Psoas muscle (tissue), 8 donors: ENCODE measurements around the gene HTR4. TPM values are rescaled to one million over a fixed set of nuclear protein-coding genes. Genes with fewer than 3 reads are reported as not detected.
"Not testable (repeated sequence)": the region's sequence is repeated elsewhere in the genome, so short reads cannot be mapped to it uniquely, and the experiment has no call there.

Experiments
- ATAC-seq, 4 donors: fragments of 200-7000 bp; cut with Tn5 transposase; one replicate each; pipeline ENCODE4 v1.9.1; 2020; ENCODE audit warnings: moderate library complexity in 3 of 4, mild to moderate bottlenecking in 2 of 4
- DNase-seq, 2 donors: peaks; one replicate each; pipeline ENCODE4 v3.0.0-alpha.2; 2020
- H3K27ac ChIP-seq: fragments of 200-600 bp; one replicate; pipeline ENCODE4 v1.8.0; 2022
- H3K27me3 ChIP-seq, 3 donors: fragments of 200-600 bp in 1 of 3; one replicate each; pipeline versions ENCODE4 v1.6.1 to v1.8.0; 2013 to 2022; ENCODE audit warnings: low read length in 2 of 3, mild to moderate bottlenecking in 2 of 3, moderate library complexity in 1 of 3; ENCODE audit not compliant: insufficient read depth in 3 of 3
- H3K36me3 ChIP-seq, 2 donors: fragments of 200-600 bp in 1 of 2; one replicate each; pipeline versions ENCODE4 v1.6.1 to v1.8.0; 2013 to 2022; ENCODE audit warnings: low read depth in 1 of 2, mild to moderate bottlenecking in 1 of 2, moderate library complexity in 1 of 2; ENCODE audit not compliant: insufficient read depth in 1 of 2
- H3K4me1 ChIP-seq: fragments of 200-600 bp; one replicate; pipeline ENCODE4 v1.8.0; 2022
- H3K4me3 ChIP-seq: fragments of 200-600 bp; one replicate; pipeline ENCODE4 v1.8.0; 2022; ENCODE audit warnings: mild to moderate bottlenecking
- H3K9me3 ChIP-seq: fragments of 200-600 bp; one replicate; pipeline ENCODE4 v1.8.0; 2022
- whole genome bisulfite sequencing, 3 donors: extraction: QIAGEN DNeasy Blood & Tissue Kit; methylation state at CpG; one replicate each; pipeline versions ENCODE4 v1.1.6 to v1.1.7; 2013; 5-methylcytosine and 5-hydroxymethylcytosine counted together
- intact Hi-C, 2 donors: fragments of 100-400 bp; cut with DNase I; formaldehyde crosslinking; loops; one replicate each; pipeline versions ENCODE4 v1.11.0 to v1.14.2; 2022
- polyA plus RNA-seq, 3 donors: library from polyadenylated mRNA; stranded (reverse); fragments of 200-250 nt; gene quantifications; one replicate each; pipeline ENCODE4 v1.2.3, GENCODE V29; 2013
- total RNA-seq, 4 donors: library from RNA; stranded (reverse); fragmentation: NEBNext Ultra II Directional in 2 of 4; extraction: Animal tissue kit (Norgen Biotek cat#: 25700) in 2 of 4; gene quantifications; one replicate each; pipeline versions ENCODE4 v1.2.1 to v1.2.4, GENCODE V29; 2021 to 2023
- TF ChIP-seq, protein P1 (sequence below): fragments of 200-600 bp; IDR thresholded peaks from one replicate; pipeline ENCODE4 v1.8.0; 2022; ENCODE audit warnings: antibody characterized with exemption
- donor health status: healthy with polysubstance abuse.
- donor health status: DM: no; HTN: no; CAD: no; lungs with moderate emphysema.
- donor health status: Bipolar disorder and iron deficiency.
- donor health status: healthy.
- donor health status: DM: yes; HTN: yes; CAD: no.
- donor health status: DM: no; HTN: no; CAD: no.
- donor health status: DM: no; HTN: no; CAD: no.
- donor health status: DM: yes; HTN: yes; CAD: no.

Gene HTR4
- total and polyA plus RNA-seq, 7 donors: 0.01 to 0.46 (median 0.17) TPM; not detected in 3

DNA sequence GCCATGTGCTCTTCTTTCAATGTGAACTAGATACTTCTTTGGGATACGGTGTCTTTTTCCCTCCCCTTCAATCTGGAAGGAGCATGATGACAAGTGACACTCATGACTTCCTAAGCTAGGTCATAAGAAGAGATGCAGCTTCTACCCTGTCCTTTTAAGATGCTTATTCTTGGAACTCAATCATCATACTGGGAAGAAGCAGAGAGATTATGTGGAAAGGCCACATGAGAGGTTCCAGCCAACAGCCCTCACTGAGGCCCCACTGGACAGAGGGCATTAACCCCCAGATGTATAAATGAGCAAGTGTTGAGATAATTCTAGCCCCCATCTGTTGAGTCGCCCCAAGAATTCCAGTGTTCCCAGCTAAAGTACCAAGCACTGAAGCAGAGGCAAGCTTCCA, 29.3 kb upstream of the HTR4 start:
- TF ChIP-seq, protein P1, sequence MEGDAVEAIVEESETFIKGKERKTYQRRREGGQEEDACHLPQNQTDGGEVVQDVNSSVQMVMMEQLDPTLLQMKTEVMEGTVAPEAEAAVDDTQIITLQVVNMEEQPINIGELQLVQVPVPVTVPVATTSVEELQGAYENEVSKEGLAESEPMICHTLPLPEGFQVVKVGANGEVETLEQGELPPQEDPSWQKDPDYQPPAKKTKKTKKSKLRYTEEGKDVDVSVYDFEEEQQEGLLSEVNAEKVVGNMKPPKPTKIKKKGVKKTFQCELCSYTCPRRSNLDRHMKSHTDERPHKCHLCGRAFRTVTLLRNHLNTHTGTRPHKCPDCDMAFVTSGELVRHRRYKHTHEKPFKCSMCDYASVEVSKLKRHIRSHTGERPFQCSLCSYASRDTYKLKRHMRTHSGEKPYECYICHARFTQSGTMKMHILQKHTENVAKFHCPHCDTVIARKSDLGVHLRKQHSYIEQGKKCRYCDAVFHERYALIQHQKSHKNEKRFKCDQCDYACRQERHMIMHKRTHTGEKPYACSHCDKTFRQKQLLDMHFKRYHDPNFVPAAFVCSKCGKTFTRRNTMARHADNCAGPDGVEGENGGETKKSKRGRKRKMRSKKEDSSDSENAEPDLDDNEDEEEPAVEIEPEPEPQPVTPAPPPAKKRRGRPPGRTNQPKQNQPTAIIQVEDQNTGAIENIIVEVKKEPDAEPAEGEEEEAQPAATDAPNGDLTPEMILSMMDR: no peak
- ATAC-seq: no peak
- Histone ChIP-seq H3K4me3 (no peak overlapping the region), H3K36me3 (no peaks in the 10 kb centered on the region), H3K27me3 (no peaks in the 10 kb centered on the region), H3K4me1 (no peaks in the 10 kb centered on the region), H3K9me3 (no peaks in the 10 kb centered on the region), H3K27ac (no peak overlapping the region)
- WGBS, 3 donors: 85 to 86% (median 86%) methylated on average over 2 of the region's 2 CpGs
- DNase-seq: no peak
- intact Hi-C loops: no loop called here

DNA sequence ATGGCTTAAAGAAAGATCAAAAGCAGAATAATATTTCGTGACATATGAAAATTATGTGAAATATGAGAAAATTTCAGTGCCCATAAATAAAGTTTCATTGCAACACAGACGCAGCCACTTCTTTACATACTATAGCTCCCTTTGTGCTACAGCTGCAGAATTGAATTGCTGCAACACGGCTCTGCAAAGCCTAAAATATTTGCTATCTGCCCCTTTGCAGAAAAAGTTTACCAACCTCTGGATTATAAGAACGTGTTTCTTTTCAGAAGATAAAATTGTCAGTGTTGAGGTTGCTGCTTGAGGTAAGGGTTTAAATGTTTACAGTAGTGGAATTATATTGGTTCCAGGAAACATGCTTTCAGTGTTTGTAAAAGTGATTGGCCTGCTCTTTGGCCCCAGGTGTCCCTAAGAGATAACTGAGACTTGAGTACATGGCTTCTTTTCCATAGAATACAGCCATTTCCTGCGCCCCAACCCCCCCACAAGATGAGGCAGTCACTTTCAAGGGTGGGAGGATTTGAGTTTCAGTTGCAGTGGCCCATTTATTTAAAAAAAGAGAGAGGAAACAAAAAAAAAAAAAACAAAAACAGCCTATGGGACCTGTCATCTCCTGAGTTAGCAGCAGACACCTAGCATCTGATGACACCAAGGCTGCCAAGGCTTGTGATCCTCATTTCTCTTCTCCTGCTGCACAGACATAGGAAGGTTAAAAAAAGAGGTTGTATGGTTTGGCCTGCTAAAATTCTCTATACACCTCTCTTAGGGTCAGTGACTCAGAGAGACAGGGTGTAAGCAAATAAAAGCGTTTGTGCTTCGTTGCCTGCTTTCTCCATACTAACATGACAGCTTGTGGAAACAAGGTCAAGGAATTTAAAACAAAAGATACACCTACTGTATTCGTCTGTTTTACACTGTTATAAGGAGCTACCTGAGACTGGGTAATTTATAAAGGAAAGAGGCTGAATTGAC, 28.0 kb upstream of the HTR4 start:
- TF ChIP-seq, protein P1: no peak
- Histone ChIP-seq H3K4me1 (no peaks in the 10 kb centered on the region), H3K9me3 (no peaks in the 10 kb centered on the region), H3K36me3 (no peaks in the 10 kb centered on the region), H3K4me3 (no peak overlapping the region), H3K27me3 (no peaks in the 10 kb centered on the region), H3K27ac (no peak overlapping the region)
- 64 to 72% (median 69%) methylated on average over 8 of the region's 8 CpGs for whole genome bisulfite sequencing, 3 donors
- no peak for DNase-seq
- no peak for ATAC-seq
- intact Hi-C loops: no loop called here

DNA sequence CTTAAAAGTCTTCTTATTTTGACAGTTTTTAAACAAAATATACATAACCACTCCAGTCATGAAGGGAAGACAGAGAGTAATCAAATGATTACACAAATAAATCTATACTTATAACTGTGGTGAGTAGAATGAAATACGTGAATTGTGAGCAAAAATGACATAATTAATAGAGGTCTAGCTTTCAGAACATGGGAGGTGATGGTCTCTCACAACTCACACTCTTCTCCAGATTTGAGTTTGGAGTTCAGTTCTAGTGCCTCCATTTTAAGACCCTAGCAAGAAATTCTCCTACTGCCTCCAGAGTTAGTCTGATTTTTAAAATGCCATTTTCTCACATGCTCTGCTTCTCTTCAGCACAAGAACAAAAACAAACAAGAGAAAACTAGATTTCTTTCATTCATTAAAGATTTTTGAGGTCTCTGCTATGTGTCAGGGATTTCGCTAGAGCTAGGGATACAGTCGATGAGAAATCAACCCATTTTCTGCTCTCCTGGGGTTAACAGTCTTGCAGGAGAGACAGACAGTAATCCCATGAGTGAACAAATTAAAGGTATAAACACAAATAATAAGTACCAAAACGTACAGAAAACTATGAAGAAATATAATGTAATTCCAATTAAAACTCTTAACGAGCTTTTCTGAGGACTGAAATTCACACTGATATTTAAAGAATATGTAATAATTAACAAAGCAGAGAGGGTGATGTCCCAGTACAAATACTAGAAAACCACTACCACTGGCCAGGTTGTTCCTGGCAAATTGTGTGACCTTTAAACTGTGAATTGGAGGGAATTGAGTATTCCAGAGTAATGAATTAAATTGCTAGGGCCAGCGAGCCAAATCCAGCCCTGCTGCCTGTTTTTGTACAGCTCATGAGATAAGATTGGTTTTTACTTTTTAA, 27.1 kb upstream of the HTR4 start:
- no peaks in the 10 kb centered on the region for H3K36me3 ChIP-seq
- H3K4me3 ChIP-seq: no peak overlapping the region
- H3K9me3 ChIP-seq: no peaks in the 10 kb centered on the region
- intact Hi-C loops: no loop called here
- DNase-seq: no peak
- H3K27ac ChIP-seq: no peak overlapping the region
- no peaks in the 10 kb centered on the region for H3K27me3 ChIP-seq
- no peaks in the 10 kb centered on the region for H3K4me1 ChIP-seq
- ATAC-seq: no peak
- WGBS, 3 donors: 66 to 70% (median 67%) methylated on average over 6 of the region's 6 CpGs
- TF ChIP-seq, protein P1: no peak

DNA sequence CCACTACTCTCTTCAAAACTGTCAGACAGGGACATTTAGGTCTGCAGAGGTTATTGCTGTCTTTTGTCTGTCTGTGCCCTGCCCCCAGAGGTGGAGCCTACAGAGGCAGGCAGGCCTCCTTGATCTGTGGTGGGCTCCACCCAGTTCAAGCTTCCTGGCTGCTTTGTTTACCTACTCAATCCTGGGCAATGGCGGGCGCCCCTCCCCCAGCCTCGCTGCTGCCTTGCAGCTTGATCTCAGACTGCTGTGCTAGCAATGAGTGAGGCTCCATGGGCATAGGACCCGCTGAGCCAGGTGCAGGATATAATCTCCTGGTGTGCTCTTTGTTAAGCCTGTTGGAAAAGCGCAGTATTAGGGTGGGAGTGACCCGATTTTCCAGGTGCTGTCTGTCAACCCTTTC, 19.4 kb upstream of the HTR4 start:
- H3K4me3 ChIP-seq, H3K9me3 ChIP-seq, H3K36me3 ChIP-seq, H3K27me3 ChIP-seq, H3K4me1 ChIP-seq, ATAC-seq, H3K27ac ChIP-seq, DNase-seq, intact Hi-C loops: not testable (repeated sequence)
- 84 to 89% (median 88%) methylated on average over 6 of the region's 6 CpGs for WGBS, 3 donors

DNA sequence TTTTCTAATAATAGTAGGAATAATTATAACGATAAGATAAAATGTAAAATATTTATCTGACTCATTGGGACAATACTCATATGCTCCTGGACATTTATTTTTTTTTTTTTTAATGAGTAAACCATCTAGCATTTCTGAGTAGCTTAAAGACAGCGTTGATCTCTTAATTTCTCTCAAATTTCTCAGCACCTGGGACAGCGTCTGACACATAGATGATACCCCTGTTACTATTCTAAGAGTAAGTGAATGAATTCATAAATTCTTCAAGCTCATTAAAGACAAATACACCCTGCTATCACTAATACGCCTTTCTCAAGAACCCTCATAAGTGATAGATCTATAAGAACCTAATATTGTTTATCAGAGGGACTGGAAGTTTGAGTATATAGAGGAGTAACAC, 12.0 kb upstream of the HTR4 start:
- no peak overlapping the region for H3K27ac ChIP-seq
- no peak overlapping the region for H3K4me3 ChIP-seq
- H3K36me3 ChIP-seq: no peaks in the 10 kb centered on the region
- TF ChIP-seq, protein P1: no peak
- H3K4me1 ChIP-seq: no peaks in the 10 kb centered on the region
- DNase-seq: no peak
- H3K9me3 ChIP-seq: no peaks in the 10 kb centered on the region
- no peaks in the 10 kb centered on the region for H3K27me3 ChIP-seq
- intact Hi-C loops: no loop called here
- 63 to 65% (median 64%) methylated on average over 4 of the region's 4 CpGs for WGBS, 3 donors
- ATAC-seq: no peak
